ENCODE data around the gene VAC14.

VAC14 gene

GRCh38 chr16:70660672-70661350, 140.1 kb downstream of the VAC14 start:
- Mint-ChIP-seq H3K36me3 (peaks cover 3% of the 10 kb centered on the region), H3K27me3 (no peaks in the 10 kb centered on the region), H3K4me1 (no peaks in the 10 kb centered on the region), H3K4me3 (no peak overlapping the region), H3K27ac (no peak overlapping the region), H3K9me3 (no peaks in the 10 kb centered on the region)
- ATAC-seq: no peak

DNA sequence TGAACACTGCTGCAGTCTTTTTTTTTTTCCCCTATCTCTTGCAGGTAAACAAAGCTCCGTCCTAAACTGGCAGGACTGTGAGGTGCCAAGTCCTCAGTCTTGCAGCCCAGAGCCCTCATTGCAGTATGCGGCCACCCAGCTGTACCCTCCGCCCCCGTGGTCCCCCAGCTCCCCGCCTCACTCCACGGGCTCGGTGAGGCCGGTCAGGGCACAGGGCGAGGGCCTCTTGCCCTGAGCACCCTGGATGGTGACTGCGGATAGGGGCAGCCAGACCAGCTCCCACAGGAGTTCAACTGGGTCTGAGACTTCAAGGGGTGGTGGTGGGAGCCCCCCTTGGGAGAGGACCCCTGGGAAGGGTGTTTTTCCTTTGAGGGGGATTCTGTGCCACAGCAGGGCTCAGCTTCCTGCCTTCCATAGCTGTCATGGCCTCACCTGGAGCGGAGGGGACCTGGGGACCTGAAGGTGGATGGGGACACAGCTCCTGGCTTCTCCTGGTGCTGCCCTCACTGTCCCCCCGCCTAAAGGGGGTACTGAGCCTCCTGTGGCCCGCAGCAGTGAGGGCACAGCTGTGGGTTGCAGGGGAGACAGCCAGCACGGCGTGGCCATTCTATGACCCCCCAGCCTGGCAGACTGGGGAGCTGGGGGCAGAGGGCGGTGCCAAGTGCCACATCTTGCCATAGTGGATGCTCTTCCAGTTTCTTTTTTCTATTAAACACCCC, 140.8 kb downstream of the VAC14 start:
- Mint-ChIP-seq H3K27ac (no peak overlapping the region), H3K9me3 (no peaks in the 10 kb centered on the region), H3K27me3 (no peaks in the 10 kb centered on the region), H3K4me3 (no peak overlapping the region), H3K4me1 (no peaks in the 10 kb centered on the region), H3K36me3 (no peaks in the 10 kb centered on the region)
- no peak for ATAC-seq

- H3K27ac Mint-ChIP-seq: no peak overlapping the region
- no peaks in the 10 kb centered on the region for H3K9me3 Mint-ChIP-seq
- H3K27me3 Mint-ChIP-seq: no peaks in the 10 kb centered on the region
- H3K4me1 Mint-ChIP-seq: no peaks in the 10 kb centered on the region
- no peak for ATAC-seq
- H3K36me3 Mint-ChIP-seq: no peaks in the 10 kb centered on the region
- no peak overlapping the region for H3K4me3 Mint-ChIP-seq
Measured at GRCh38 chr16:70659546-70659945, 141.4 kb downstream of the VAC14 start.

DNA sequence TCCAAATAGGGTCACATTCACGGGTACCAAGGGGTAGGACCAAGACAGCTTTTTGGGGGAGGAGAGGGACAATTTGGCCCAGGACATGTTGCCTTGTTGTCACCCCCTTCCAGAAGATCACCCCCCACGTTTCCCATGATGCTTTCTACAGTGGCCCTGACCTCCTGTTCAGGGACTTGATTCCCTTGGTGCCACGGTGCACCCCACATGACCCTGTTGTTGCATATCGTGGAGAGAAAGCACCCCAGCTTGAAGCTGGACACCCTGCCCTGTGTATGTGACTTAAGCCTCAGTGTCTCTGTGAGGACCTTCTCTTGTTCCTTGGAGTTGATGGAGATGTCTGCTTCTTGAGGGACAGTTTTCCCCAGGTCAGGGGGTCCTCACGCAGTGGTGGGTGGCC, 142.0 kb downstream of the VAC14 start:
- Mint-ChIP-seq H3K27ac (no peak overlapping the region), H3K36me3 (no peaks in the 10 kb centered on the region), H3K4me3 (no peak overlapping the region), H3K27me3 (no peaks in the 10 kb centered on the region), H3K9me3 (no peaks in the 10 kb centered on the region), H3K4me1 (peaks cover 2% of the 10 kb centered on the region)
- no peak for ATAC-seq

DNA sequence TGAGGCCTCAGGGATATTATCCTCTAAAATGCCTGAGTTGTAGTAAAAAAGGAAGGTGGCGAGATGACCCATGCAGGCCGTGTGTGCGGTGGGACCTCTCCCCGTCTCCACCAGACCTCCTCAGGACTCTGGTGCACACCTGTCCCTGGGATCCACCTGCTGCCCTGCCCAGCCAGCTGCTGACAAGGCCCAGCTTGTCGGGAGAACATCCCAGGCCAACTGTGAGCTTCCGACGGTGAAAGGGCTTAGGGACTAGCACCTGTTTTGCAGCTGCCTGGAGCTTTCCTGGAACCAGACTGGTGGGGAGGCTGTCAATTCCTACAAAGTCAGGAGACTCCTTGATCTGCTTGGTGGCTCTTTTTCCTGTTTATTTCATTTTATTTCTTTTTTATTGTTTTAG, 143.0 kb downstream of the VAC14 start:
- H3K27me3 Mint-ChIP-seq: no peaks in the 10 kb centered on the region
- peaks cover 7% of the 10 kb centered on the region for H3K4me1 Mint-ChIP-seq
- H3K36me3 Mint-ChIP-seq: no peaks in the 10 kb centered on the region
- no peak overlapping the region for H3K4me3 Mint-ChIP-seq
- H3K9me3 Mint-ChIP-seq: no peaks in the 10 kb centered on the region
- ATAC-seq: no peak
- H3K27ac Mint-ChIP-seq: no peak overlapping the region

DNA sequence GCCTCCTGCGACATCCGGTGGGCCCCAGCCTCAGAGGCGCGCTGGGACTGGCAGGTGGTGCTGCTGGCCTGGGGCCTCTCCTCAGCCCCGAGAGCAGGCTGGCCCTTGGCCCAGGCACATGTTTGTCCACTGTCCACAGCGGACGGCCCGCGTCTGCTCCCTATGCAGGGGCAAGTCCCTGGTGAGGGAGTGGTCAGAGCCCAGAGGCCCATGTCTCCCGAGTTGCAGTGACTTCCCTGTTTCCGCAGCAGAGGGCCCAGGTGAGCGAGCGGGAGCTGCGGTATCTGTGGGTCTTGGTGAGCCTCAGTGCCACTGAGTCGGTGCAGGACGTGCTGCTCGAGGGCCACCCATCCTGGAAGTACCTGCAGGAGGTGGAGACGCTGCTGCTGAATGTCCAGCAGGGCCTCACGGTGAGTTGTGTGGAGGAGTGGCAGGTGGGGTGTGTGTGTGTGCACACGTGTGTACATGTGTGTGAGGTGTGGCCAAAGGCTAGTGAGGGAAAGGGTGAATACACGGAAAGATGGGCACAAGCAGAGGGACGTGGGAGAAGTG, 144.2 kb downstream of the VAC14 start:
- no peaks in the 10 kb centered on the region for H3K9me3 Mint-ChIP-seq
- H3K27ac Mint-ChIP-seq: no peak overlapping the region
- H3K36me3 Mint-ChIP-seq: no peaks in the 10 kb centered on the region
- ATAC-seq: no peak
- H3K4me3 Mint-ChIP-seq: no peak overlapping the region
- H3K4me1 Mint-ChIP-seq: peaks cover 7% of the 10 kb centered on the region
- no peaks in the 10 kb centered on the region for H3K27me3 Mint-ChIP-seq

DNA sequence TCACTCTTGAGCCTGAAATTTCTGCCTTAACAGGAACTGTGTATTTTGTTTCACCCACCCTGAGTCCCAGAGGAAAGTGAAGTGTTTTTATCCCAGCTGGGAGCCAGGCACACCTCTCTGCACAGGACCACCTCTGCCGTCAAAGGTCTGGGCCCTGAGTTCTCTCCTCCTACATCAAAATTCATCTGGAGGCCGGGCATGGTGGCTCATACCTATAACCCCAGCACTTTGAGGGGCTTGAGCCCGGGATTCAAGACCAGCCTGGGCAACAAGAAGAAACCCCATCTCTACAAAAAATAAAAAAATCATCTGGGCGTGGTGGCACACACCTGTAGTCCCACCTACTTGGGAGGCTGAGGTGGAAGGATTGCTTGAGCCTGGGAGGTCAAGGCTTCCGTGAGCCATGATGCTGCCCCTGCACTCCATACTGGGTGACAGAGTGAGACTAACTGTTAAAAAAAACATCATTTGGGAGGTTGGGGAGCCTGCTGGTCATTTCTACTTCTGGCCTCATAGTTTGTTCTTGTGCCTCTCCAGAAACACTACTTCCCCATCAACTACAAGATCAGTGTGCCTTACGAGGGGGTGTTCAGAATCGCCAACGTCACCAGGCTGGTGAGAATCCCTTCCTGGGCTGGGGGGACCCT, 144.8 kb downstream of the VAC14 start:
- Mint-ChIP-seq H3K4me1 (peaks cover 7% of the 10 kb centered on the region), H3K27ac (no peak overlapping the region), H3K36me3 (no peaks in the 10 kb centered on the region), H3K27me3 (no peaks in the 10 kb centered on the region), H3K4me3 (no peak overlapping the region), H3K9me3 (no peaks in the 10 kb centered on the region)
- no peak for ATAC-seq

- Mint-ChIP-seq H3K4me3 (peak overlapping the region; percentile 56), H3K9me3 (no peaks in the 10 kb centered on the region), H3K27ac (peak overlapping the region; percentile 36), H3K27me3 (no peaks in the 10 kb centered on the region), H3K36me3 (no peaks in the 10 kb centered on the region), H3K4me1 (peaks cover 7% of the 10 kb centered on the region)
- peak; percentile 57 for ATAC-seq
Measured at GRCh38 chr16:70653809-70654771, 146.9 kb downstream of the VAC14 start.

- Mint-ChIP-seq H3K9me3 (no peaks in the 10 kb centered on the region), H3K4me1 (peaks cover 7% of the 10 kb centered on the region), H3K27me3 (no peaks in the 10 kb centered on the region), H3K4me3 (no peak overlapping the region), H3K27ac (peak overlapping the region; percentile 36), H3K36me3 (no peaks in the 10 kb centered on the region)
- ATAC-seq: no peak
Measured at GRCh38 chr16:70653406-70653805, 147.6 kb downstream of the VAC14 start.

DNA sequence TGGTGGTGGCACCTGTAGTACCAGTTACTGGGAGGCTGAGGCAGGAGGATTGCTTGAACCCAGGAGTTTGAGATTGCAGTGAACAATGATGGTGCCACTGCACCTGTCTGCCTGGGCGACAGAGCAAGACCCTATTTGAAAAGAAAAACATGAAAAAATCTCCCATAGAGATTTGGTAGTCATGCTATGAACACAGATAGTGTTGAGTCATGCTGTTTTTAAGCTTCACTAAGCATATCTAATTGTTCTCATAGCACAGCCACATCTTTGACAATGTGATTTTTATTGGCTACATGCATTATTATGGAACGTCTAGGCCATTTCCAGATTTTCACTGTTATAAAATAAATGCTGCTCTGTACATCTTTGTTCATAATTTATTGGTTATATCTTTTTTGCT, 148.6 kb downstream of the VAC14 start:
- Mint-ChIP-seq H3K27me3 (peaks cover 11% of the 10 kb centered on the region), H3K4me3 (no peak overlapping the region), H3K36me3 (no peaks in the 10 kb centered on the region), H3K4me1 (peaks cover 7% of the 10 kb centered on the region), H3K27ac (no peak overlapping the region), H3K9me3 (no peaks in the 10 kb centered on the region)
- no peak for ATAC-seq

- Mint-ChIP-seq H3K27me3 (peaks cover 17% of the 10 kb centered on the region), H3K27ac (no peak overlapping the region), H3K36me3 (no peaks in the 10 kb centered on the region), H3K9me3 (no peaks in the 10 kb centered on the region), H3K4me1 (peaks cover 7% of the 10 kb centered on the region), H3K4me3 (no peak overlapping the region)
- no peak for ATAC-seq
Measured at GRCh38 chr16:70651524-70651923, 149.4 kb downstream of the VAC14 start.

- Mint-ChIP-seq H3K27me3 (peaks cover 17% of the 10 kb centered on the region), H3K4me1 (peaks cover 7% of the 10 kb centered on the region), H3K9me3 (no peaks in the 10 kb centered on the region), H3K4me3 (no peak overlapping the region), H3K27ac (no peak overlapping the region), H3K36me3 (no peaks in the 10 kb centered on the region)
- no peak for ATAC-seq
Measured at GRCh38 chr16:70650216-70650615, 150.7 kb downstream of the VAC14 start.

DNA sequence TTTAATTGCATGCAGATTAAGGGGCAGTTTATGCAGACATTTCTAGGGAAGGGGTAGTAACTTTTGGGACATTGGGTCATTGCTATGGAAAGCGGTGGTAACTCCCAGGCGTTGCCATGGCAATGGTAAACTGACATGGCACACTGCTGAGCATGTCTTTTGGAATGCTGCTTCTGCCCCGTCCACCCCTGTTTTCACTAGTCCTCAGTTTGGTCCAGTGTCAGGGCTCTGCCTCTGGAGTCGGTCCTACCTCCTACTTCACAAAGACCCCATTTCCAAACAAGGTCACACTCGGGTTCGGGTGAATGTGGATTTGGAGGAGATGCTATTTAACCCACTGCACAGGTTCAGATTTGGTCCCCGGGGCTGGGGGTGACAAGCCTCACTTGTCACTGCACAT, 151.7 kb downstream of the VAC14 start:
- H3K4me1 Mint-ChIP-seq: peaks cover 7% of the 10 kb centered on the region

GRCh38 chr16:70648606-70649005, 152.4 kb downstream of the VAC14 start:
- Mint-ChIP-seq H3K27me3 (peaks cover 17% of the 10 kb centered on the region), H3K4me1 (peaks cover 1% of the 10 kb centered on the region), H3K9me3 (no peaks in the 10 kb centered on the region), H3K4me3 (no peak overlapping the region), H3K36me3 (no peaks in the 10 kb centered on the region), H3K27ac (no peak overlapping the region)
- no peak for ATAC-seq

More for the DNA sequence above, 151.7 kb downstream of the VAC14 start:
- Mint-ChIP-seq H3K9me3 (no peaks in the 10 kb centered on the region), H3K4me3 (no peak overlapping the region), H3K27me3 (peaks cover 17% of the 10 kb centered on the region), H3K27ac (no peak overlapping the region), H3K36me3 (no peaks in the 10 kb centered on the region)
- ATAC-seq: no peak
